ENCODE measurements around the gene PFKL. TPM values are rescaled to one million over a fixed set of nuclear protein-coding genes. Genes with fewer than 3 reads are reported as not detected.

PFKL gene
- total and polyA plus RNA-seq, 2 of the 8 experiments (the other 6 are each of a cell fraction or from before 2014, with no cell fraction given), result 80.2 to 82.3 TPM

DNA sequence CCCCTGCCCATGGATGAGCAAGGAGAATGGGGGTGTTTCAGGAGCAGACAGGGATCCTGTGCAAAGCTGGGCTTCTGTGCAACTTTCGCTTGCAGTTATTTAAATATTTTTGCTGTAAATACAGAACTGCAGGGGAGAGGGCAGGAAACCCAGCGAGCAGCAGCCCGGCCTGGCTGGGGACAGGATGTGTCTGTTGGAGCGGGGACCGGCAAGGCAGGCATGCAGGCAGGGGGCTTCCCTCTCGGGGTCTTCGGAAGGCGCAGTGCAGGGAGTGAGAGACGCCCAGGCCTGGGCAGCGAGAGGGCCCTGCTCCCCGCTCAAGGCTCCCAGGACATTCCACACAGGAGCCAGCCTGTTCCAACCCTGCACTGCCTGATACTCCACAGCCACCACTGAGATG lies 15.9 kb upstream of the PFKL start:
- Histone ChIP-seq H3K23me2 (ENCODE audit: low read depth, low read length) (no peaks in the 10 kb centered on the region; the same call in 1 of the 2 replicates), H3K27me3 (replicated peaks in 1 of 4; ENCODE audit: control insufficient read depth in 3 of 4, extremely low read depth in 1 of 4, insufficient read depth in 3 of 4, low read length in 3 of 4) (peaks cover 0 to 28% (median 17%) of the 10 kb centered on the region in 4 experiments; a peak in 5 of 7 replicates), H4K8ac (ENCODE audit: extremely low read depth, insufficient read depth, low read length) (no peak overlapping the region; the same call in 1 of the 2 replicates), H3K79me2 (ENCODE audit: control insufficient read depth in 1 of 2, insufficient read depth in 2 of 2, low read length in 2 of 2) (no peaks in the 10 kb centered on the region), H3K27ac (ENCODE audit: low read depth, low read length) (no peak overlapping the region), H4K5ac (ENCODE audit: insufficient read length, low read depth, low read length) (no peak overlapping the region), H2AK5ac (ENCODE audit: low read depth, low read length) (no peak overlapping the region), H2AFZ (ENCODE audit: low read length) (no peak overlapping the region), H2BK15ac (ENCODE audit: low read length) (peak overlapping the region; percentile 72; the same call in 1 of the 2 replicates), H3K56ac (replicated peaks; ENCODE audit: insufficient read length, low read depth, low read length) (no peak overlapping the region), H2BK12ac (ENCODE audit: low read depth, low read length) (peak overlapping the region; percentile 68; the same call in 1 of the 2 replicates), H3K14ac (ENCODE audit: insufficient read length) (no peak overlapping the region), H3K9ac (replicated peaks in 1 of 4; ENCODE audit: extremely low read depth in 1 of 4, low read depth in 3 of 4, low read length in 3 of 4) (no peak overlapping the region), H3K4me2 (ENCODE audit: insufficient read depth in 1 of 2, low read depth in 2 of 2, low read length in 2 of 2) (no peak overlapping the region), H3K79me1 (ENCODE audit: low read depth, low read length) (no peaks in the 10 kb centered on the region), H4K20me1 (replicated peaks in 1 of 2; ENCODE audit: control insufficient read depth in 1 of 2, insufficient read depth in 2 of 2, low read length in 2 of 2) (no peaks in the 10 kb centered on the region), H3K9me3 (ENCODE audit: insufficient read depth in 2 of 2, low read depth in 1 of 2, low read length in 1 of 2) (no peaks in the 10 kb centered on the region), H3K4me3 (ENCODE audit: extremely low read depth in 1 of 4, insufficient read depth in 2 of 4, low read depth in 3 of 4, low read length in 4 of 4) (no peak overlapping the region), H3K36me3 (ENCODE audit: control insufficient read depth in 2 of 4, insufficient read depth in 4 of 4, low read length in 3 of 4) (no peaks in the 10 kb centered on the region), H3K4ac (replicated peaks; ENCODE audit: insufficient read length, low read depth, low read length) (peak overlapping the region; percentile 74), H3K23ac (ENCODE audit: insufficient read length) (no peak overlapping the region), H2BK20ac (ENCODE audit: low read length) (no peak overlapping the region), H3K18ac (ENCODE audit: extremely low read depth, low read length) (peak overlapping the region; percentile 71), H2BK120ac (replicated peaks; ENCODE audit: low read depth, low read length) (peak overlapping the region; percentile 61), H2BK5ac (ENCODE audit: low read depth, low read length) (no peak overlapping the region), H3K4me1 (replicated peaks in 1 of 4; ENCODE audit: control insufficient read depth in 3 of 4, insufficient read depth in 4 of 4, low read length in 3 of 4) (peaks cover 0 to 23% (median 15%) of the 10 kb centered on the region in 4 experiments; a peak in 6 of 7 replicates), H4K91ac (replicated peaks; ENCODE audit: insufficient read length, low read length) (no peak overlapping the region)
- CTCF ChIA-PET (ENCODE audit: partially characterized antibody), result interaction anchor here (0.6 to 5.3 kb wide), 2 partner anchors 13 to 637 kb away, joined by 3 to 53 read pairs; partner anchors contain the start of gene ITGB2
- WGBS, 2 experiments (ENCODE audit: extremely low coverage in 1 of 2, insufficient coverage in 1 of 2, insufficient read length in 1 of 2, insufficient replicate concordance in 2 of 2, low coverage in 1 of 2, low lambda C conversion rate in 2 of 2, missing lambda C conversion rate in 1 of 2), result 82% methylated on average over 11 of the region's 11 CpGs; no CpG with 5 or more reads in 1 of the 2 experiments
- TF ChIP-seq CEBPB (IDR thresholded peaks at IDR 0.05; ENCODE audit: low read depth, low read length), result no peak
- no peak for TF ChIP-seq SUZ12 (IDR thresholded peaks at IDR 0.05; ENCODE audit: low read length)
- TF ChIP-seq CHD2 (IDR thresholded peaks at IDR 0.05; ENCODE audit: low read length), result no peak
- TF ChIP-seq BCL11A (IDR thresholded peaks at IDR 0.05; ENCODE audit: low read depth in 2 of 2, low read length in 2 of 2), result no peak
- TF ChIP-seq SP2 (IDR thresholded peaks at IDR 0.05; ENCODE audit: low read length), result no peak
- no peak for TF ChIP-seq MAFK (IDR thresholded peaks at IDR 0.05; ENCODE audit: low read depth, low read length)
- TF ChIP-seq SIN3A (conservative IDR thresholded peaks at IDR 0.05 in 1 of 2, IDR thresholded peaks at IDR 0.05 in 1 of 2; ENCODE audit: low read depth in 1 of 2, low read length in 2 of 2), result no peak
- TF ChIP-seq, protein P1, sequence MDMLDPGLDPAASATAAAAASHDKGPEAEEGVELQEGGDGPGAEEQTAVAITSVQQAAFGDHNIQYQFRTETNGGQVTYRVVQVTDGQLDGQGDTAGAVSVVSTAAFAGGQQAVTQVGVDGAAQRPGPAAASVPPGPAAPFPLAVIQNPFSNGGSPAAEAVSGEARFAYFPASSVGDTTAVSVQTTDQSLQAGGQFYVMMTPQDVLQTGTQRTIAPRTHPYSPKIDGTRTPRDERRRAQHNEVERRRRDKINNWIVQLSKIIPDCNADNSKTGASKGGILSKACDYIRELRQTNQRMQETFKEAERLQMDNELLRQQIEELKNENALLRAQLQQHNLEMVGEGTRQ (IDR thresholded peaks at IDR 0.05; ENCODE audit: low read length), result no peak
- POLR2A ChIA-PET (ENCODE audit: partially characterized antibody), result interaction anchor here (0.7 kb wide), 1 partner anchor 11 kb away, joined by 3 read pairs; no protein-coding TSS in a partner anchor
- no peak for FAIRE-seq
- no peak for DNase-seq (ENCODE audit: low read depth in 1 of 2, low spot score in 2 of 2)

All from H1 (cell line).